Measurements from ENCODE around the gene PIGO.

PIGO gene

GRCh38 chr9:35096035-35096849 is at the start of gene PIGO:
TSS of gene PIGO (minus strand) at chr9:35096591. CDS start at chr9:35095565, 1,026 bp downstream.
- DNase-seq (ENCODE audit: extremely low read depth, low read depth), result no peak
- peak; percentile 72 for TF ChIP-seq CTCF (IDR thresholded peaks at IDR 0.05; ENCODE audit: low read depth, low read length, missing control alignments)
- H3K4me3 ChIP-seq (replicated peaks; ENCODE audit: low read depth, low read length), result peak within 1 kb of the TSS; percentile 93

GRCh38 chr9:35142037-35142436 is 45.6 kb upstream of the PIGO start:
- TF ChIP-seq CTCF (IDR thresholded peaks at IDR 0.05; ENCODE audit: low read depth, low read length, missing control alignments), result no peak
- H3K4me3 ChIP-seq (replicated peaks; ENCODE audit: low read depth, low read length), result no peak overlapping the region
- DNase-seq (ENCODE audit: extremely low read depth, low read depth), result no peak

- no peak for DNase-seq (ENCODE audit: extremely low read depth, low read depth)
- H3K4me3 ChIP-seq (replicated peaks; ENCODE audit: low read depth, low read length), result no peak overlapping the region
- no peak for TF ChIP-seq CTCF (IDR thresholded peaks at IDR 0.05; ENCODE audit: low read depth, low read length, missing control alignments)
These were observed 43.7 kb upstream of the PIGO start for GRCh38 chr9:35140093-35140492.

- no peak overlapping the region for H3K4me3 ChIP-seq (replicated peaks; ENCODE audit: low read depth, low read length)
- no peak for DNase-seq (ENCODE audit: extremely low read depth, low read depth)
- no peak for TF ChIP-seq CTCF (IDR thresholded peaks at IDR 0.05; ENCODE audit: low read depth, low read length, missing control alignments)
These were observed 40.5 kb upstream of the PIGO start for GRCh38 chr9:35136866-35137265.

- DNase-seq (ENCODE audit: extremely low read depth, low read depth), result no peak
These were observed 39.6 kb upstream of the PIGO start for GRCh38 chr9:35135988-35136387.

GRCh38 chr9:35134920-35135319 is 38.5 kb upstream of the PIGO start:
- TF ChIP-seq CTCF (IDR thresholded peaks at IDR 0.05; ENCODE audit: low read depth, low read length, missing control alignments), result no peak
- DNase-seq (ENCODE audit: extremely low read depth, low read depth), result no peak
- no peak overlapping the region for H3K4me3 ChIP-seq (replicated peaks; ENCODE audit: low read depth, low read length)

More at GRCh38 chr9:35135988-35136387, 39.6 kb upstream of the PIGO start:
- H3K4me3 ChIP-seq (replicated peaks; ENCODE audit: low read depth, low read length), result no peak overlapping the region
- TF ChIP-seq CTCF (IDR thresholded peaks at IDR 0.05; ENCODE audit: low read depth, low read length, missing control alignments), result no peak

Measured in HFF-Myc (cell line).